K562 (cell line): ENCODE data around the gene RHEBL1. TPM values are rescaled to one million over a fixed set of nuclear protein-coding genes. Genes with fewer than 3 reads are reported as not detected.

Source experiments
- ATAC-seq: fragments of 200-7000 bp; cut with Tn5 transposase; 3 replicates; pipeline ENCODE4 v1.9.1; 2020; ENCODE audit warnings: moderate library complexity
- BruUV-seq: library from RNA; stranded (reverse); fragments of 400-500 nt; replicated peaks from 2 replicates; lab custom pipeline; 2021; lab: Mats Ljungman, UMichigan
- CTCF ChIA-PET: fragments of 300-600 bp; formaldehyde crosslinking; extraction: SDS; loops from one replicate; lab custom pipeline; 2021; ENCODE audit warnings: low intra/inter-chr PET ratio; lab: Yijun Ruan, JAX
- POLR2A ChIA-PET: fragments of 300-600, 350-650 bp; sonication (Branson Sonifier 250); formaldehyde crosslinking; extraction: SDS; loops from one replicate; lab custom pipeline; 2021; ENCODE audit warnings: antibody characterized with exemption, inconsistent platforms; lab: Yijun Ruan, JAX
- DNase-seq, 4 experiments: peaks; one replicate each; pipeline versions ENCODE4 v3.0.0 to v3.0.0-alpha.2; 2011 to 2018; ENCODE audit warnings: low spot score in 3 of 4, mixed read lengths in 3 of 4; ENCODE audit errors: extremely low read depth in 1 of 4
- FAIRE-seq: peaks from 2 replicates; lab custom pipeline; 2011; peaks lifted over from hg19 to GRCh38; lab: Jason Lieb, UNC
- H2AFZ ChIP-seq: 2 replicates; pipeline ENCODE4 v1.6.0; 2011; ENCODE audit warnings: low read depth, low read length, control low read depth, inconsistent platforms
- H3K27ac ChIP-seq: fragments of 200-600 bp; 3 replicates; pipeline ENCODE4 v1.8.0; 2011; ENCODE audit warnings: low read depth, mild to moderate bottlenecking, control low read depth, inconsistent platforms, low read length, moderate library complexity, mixed read lengths; ENCODE audit errors: extremely low read depth
- H3K27me3 ChIP-seq, 2 experiments: fragments of 300-600 bp in 1 of 2; 2 replicates in 1 of 2; 3 replicates in 1 of 2; pipeline versions ENCODE4 v1.6.0 to v1.8.0; 2011; ENCODE audit warnings: inconsistent platforms in 2 of 2, low read length in 2 of 2, mild to moderate bottlenecking in 1 of 2, mixed read lengths in 1 of 2, moderate library complexity in 1 of 2; ENCODE audit not compliant: control insufficient read depth in 2 of 2, insufficient read depth in 2 of 2
- H3K36me3 ChIP-seq: fragments of 300-600 bp; 3 replicates; pipeline ENCODE4 v1.8.0; 2011; ENCODE audit warnings: mild to moderate bottlenecking, low read length, inconsistent platforms; ENCODE audit not compliant: control insufficient read depth, insufficient read depth
- H3K4me1 ChIP-seq, 2 experiments: fragments of 200-600 bp in 1 of 2; replicated peaks in 1 of 2; 2 replicates in 1 of 2; 3 replicates in 1 of 2; pipeline versions ENCODE4 v1.5.1 to v1.8.0; 2011; ENCODE audit warnings: inconsistent platforms in 2 of 2, low read length in 2 of 2, mild to moderate bottlenecking in 1 of 2, mixed read lengths in 1 of 2, moderate library complexity in 1 of 2; ENCODE audit not compliant: control insufficient read depth in 2 of 2, insufficient read depth in 2 of 2
- H3K4me2 ChIP-seq: 2 replicates; pipeline ENCODE4 v1.6.1; 2011; ENCODE audit warnings: low read length, control low read depth, inconsistent platforms, mixed read lengths; ENCODE audit not compliant: insufficient read depth
- H3K4me3 ChIP-seq: fragments of 200-600 bp; sonication (generic), shearing (Covaris generic); 2 replicates; pipeline ENCODE4 v1.5.1; 2016; ENCODE audit warnings: control low read depth, inconsistent platforms
- H3K79me2 ChIP-seq: fragments of 200-600 bp; 3 replicates; pipeline ENCODE4 v1.8.0; 2011; ENCODE audit warnings: low read length, inconsistent platforms; ENCODE audit not compliant: control insufficient read depth, insufficient read depth
- H3K9ac ChIP-seq, 2 experiments: 2 replicates each; pipeline versions ENCODE4 v1.6.0 to v1.6.1; 2011; ENCODE audit warnings: low read depth in 2 of 2, low read length in 2 of 2, control low read depth in 1 of 2, inconsistent platforms in 1 of 2, mild to moderate bottlenecking in 1 of 2, mixed read lengths in 1 of 2; ENCODE audit not compliant: insufficient read depth in 1 of 2
- H3K9me1 ChIP-seq: one replicate; pipeline ENCODE4 v1.6.0; 2011; ENCODE audit warnings: inconsistent platforms, mild to moderate bottlenecking, low read length, moderate library complexity; ENCODE audit not compliant: control insufficient read depth, insufficient read depth
- H3K9me3 ChIP-seq: replicated peaks from 2 replicates; pipeline ENCODE4 v1.5.1; 2011; ENCODE audit warnings: low read depth, low read length, inconsistent platforms; ENCODE audit not compliant: control insufficient read depth, insufficient read depth
- H4K20me1 ChIP-seq: replicated peaks from 2 replicates; pipeline ENCODE4 v1.6.1; 2011; ENCODE audit warnings: low read length, inconsistent platforms, mixed read lengths; ENCODE audit not compliant: control insufficient read depth, insufficient read depth
- BACH1 ChIP-seq: fragments of 200-800 bp; sonication (Bioruptor generic); IDR thresholded peaks from 2 replicates; pipeline ENCODE4 v1.6.1; 2016; ENCODE audit warnings: missing genetic modification characterization, missing compliant biosample characterization
- DPF2 ChIP-seq: fragments of 450-650 bp; IDR thresholded peaks from 2 replicates; pipeline ENCODE4 v1.6.1; 2016
- EHMT2 ChIP-seq: fragments of 450-650 bp; IDR thresholded peaks from 2 replicates; pipeline ENCODE4 v1.6.1; 2018; ENCODE audit warnings: antibody characterized with exemption
- ERF ChIP-seq: fragments of 450-650 bp; formaldehyde crosslinking; IDR thresholded peaks from 2 replicates; pipeline ENCODE4 v1.4.0; 2020; ENCODE audit warnings: mild to moderate bottlenecking, mixed read lengths
- ETV6 ChIP-seq, 3 experiments: fragments of 150-350 bp in 1 of 3; sonication (generic) in 1 of 3; formaldehyde crosslinking in 1 of 3; IDR thresholded peaks; 2 replicates each; pipeline versions ENCODE4 v1.6.1 to v1.8.0; 2014 to 2022; ENCODE audit warnings: borderline replicate concordance in 2 of 3, low read depth in 2 of 3, antibody characterized with exemption in 1 of 3, low read length in 1 of 3, mild to moderate bottlenecking in 1 of 3, missing genetic modification reagents in 1 of 3
- FIP1L1 ChIP-seq: fragments of 200-400 bp; formaldehyde crosslinking; IDR thresholded peaks from 2 replicates; pipeline ENCODE4 v1.6.1; 2018; ENCODE audit warnings: mild to moderate bottlenecking, low read depth, low read length; ENCODE audit not compliant: poor library complexity, severe bottlenecking
- GABPA ChIP-seq: fragments of 200-800 bp; sonication (Bioruptor generic); conservative IDR thresholded peaks from 2 replicates; pipeline ENCODE4 v1.6.1; 2016; ENCODE audit warnings: low read depth, missing genetic modification characterization, missing compliant biosample characterization
- HDAC8 ChIP-seq: fragments of 450-650 bp; IDR thresholded peaks from 2 replicates; pipeline ENCODE4 v1.6.1; 2016; ENCODE audit warnings: mild to moderate bottlenecking, missing genetic modification characterization, moderate library complexity, missing compliant biosample characterization
- JUND ChIP-seq, 2 experiments: IDR thresholded peaks; 2 replicates in 1 of 2; 3 replicates in 1 of 2; pipeline ENCODE4 v1.6.1; 2011; ENCODE audit warnings: borderline replicate concordance in 2 of 2, low read depth in 2 of 2, low read length in 2 of 2, improper control_type of control experiment in 1 of 2, missing biosample characterization in 1 of 2, missing genetic modification characterization in 1 of 2, missing genetic modification reagents in 1 of 2
- KAT7 ChIP-seq: sonication (generic); formaldehyde crosslinking; IDR thresholded peaks from 2 replicates; pipeline ENCODE4 v1.8.0; 2022; ENCODE audit warnings: missing genetic modification reagents, mild to moderate bottlenecking, borderline replicate concordance
- MCM5 ChIP-seq: fragments of 450-650 bp; IDR thresholded peaks from 2 replicates; pipeline ENCODE4 v1.6.1; 2016; ENCODE audit warnings: low read depth
- WGBS: fragments of 100-300 bp; shearing (Covaris generic); methylation state at CpG from one replicate; pipeline ENCODE4 v1.1.6; 2016; ENCODE audit warnings: low coverage, mixed read lengths; ENCODE audit not compliant: insufficient coverage; ENCODE audit errors: missing lambda C conversion rate; 5-methylcytosine and 5-hydroxymethylcytosine counted together
- in situ Hi-C: fragments of 300-500 bp; cut with MboI; formaldehyde crosslinking; loops from 4 replicates; pipeline ENCODE4 v1.15.0; 2018; ENCODE audit warnings: inconsistent platforms, mixed read lengths
- intact Hi-C: fragments of 100-400 bp; cut with micrococcal nuclease; formaldehyde crosslinking; loops from 2 replicates; pipeline ENCODE4 v1.14.2; 2022
- polyA plus RNA-seq, 8 experiments: library from polyadenylated mRNA; depleted of rRNA in 4 of 8; stranded (reverse) in 5 of 8; unstranded in 3 of 8; fragments of >200 nt; fragmentation: Nextera tagmentation in 2 of 8; fragmentation: Illumina TruSeq in 1 of 8; extraction: Ambion mirVana in 2 of 8; extraction: Trizol in 1 of 8; gene quantifications; 2 replicates each; pipeline versions ENCODE4 v1.2.1 to v1.2.3, GENCODE V29; 2011 to 2014; ENCODE audit warnings: inconsistent platforms in 1 of 8, missing spikeins in 1 of 8
- total RNA-seq, 7 experiments: library from RNA; depleted of rRNA in 6 of 7; stranded (reverse); fragments of >200 nt in 6 of 7; fragmentation: Illumina TruSeq in 2 of 7; extraction: Trizol in 2 of 7; gene quantifications; 2 replicates each; pipeline versions ENCODE4 v1.2.1 to v1.2.3, GENCODE V29; 2011 to 2021; ENCODE audit warnings: low replicate concordance in 1 of 7
- TF ChIP-seq, protein P1 (sequence below): IDR thresholded peaks from 2 replicates; pipeline ENCODE4 v1.6.1; 2012; ENCODE audit warnings: low read depth, low read length, improper control_type of control experiment, borderline replicate concordance

RHEBL1 gene
- total and polyA plus RNA-seq, 9 of the 15 experiments (the other 6 are each of a cell fraction or from before 2014, with no cell fraction given): 4.3 to 36.1 (median 8.2) TPM

DNA sequence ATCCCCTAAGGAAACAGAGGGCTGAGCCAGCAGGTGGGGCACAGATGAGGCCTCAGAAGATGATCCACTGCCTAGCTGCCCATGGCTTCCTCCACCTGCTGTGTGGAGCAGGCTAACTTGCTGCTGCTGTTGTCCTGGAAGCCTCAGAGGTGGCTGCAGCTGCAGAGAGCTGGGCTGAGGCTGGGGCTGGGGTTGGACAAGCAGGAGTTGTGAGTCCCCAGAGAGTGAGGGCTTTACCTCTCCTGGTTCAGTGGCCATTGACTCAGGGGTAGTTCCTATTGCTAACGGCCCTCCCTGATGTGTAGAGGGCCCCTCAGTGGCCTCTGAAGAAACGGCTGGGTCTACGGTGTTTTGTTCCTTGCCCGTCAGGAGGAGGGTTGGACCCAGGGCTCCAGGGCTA, 37.5 kb downstream of the RHEBL1 start:
- Histone ChIP-seq H3K27ac (no peak overlapping the region), H3K9ac (peak overlapping the region in 1 of 2 experiments; percentile 65; a peak in 2 of 4 replicates), H3K4me3 (no peak overlapping the region), H3K9me1 (no peaks in the 10 kb centered on the region), H3K4me1 (peaks cover 0 to 13% of the 10 kb centered on the region in 2 experiments; a peak in 1 of 5 replicates), H3K27me3 (no peaks in the 10 kb centered on the region), H4K20me1 (no peaks in the 10 kb centered on the region; the same call in 1 of the 2 replicates), H3K9me3 (no peaks in the 10 kb centered on the region), H3K36me3 (peaks cover 97% of the 10 kb centered on the region), H3K79me2 (no peaks in the 10 kb centered on the region), H3K4me2 (no peak overlapping the region), H2AFZ (no peak overlapping the region)
- no peak for FAIRE-seq
- peak; percentile 10; the same call in 2 of the 3 replicates for ATAC-seq
- DNase-seq: no peak
- ChIA-PET CTCF (no interaction called here), POLR2A (interaction anchor here (1.8 to 12.9 kb wide), 3 partner anchors 11 to 16 kb away, joined by 5 to 78 read pairs (median 13); partner anchors contain the start of gene PRKAG1)
- in situ Hi-C loops (no loop called here), intact Hi-C loops (no loop called here)
- WGBS: 81% methylated on average over 4 of the region's 4 CpGs
- TF ChIP-seq KAT7 (CRISPR knock-in tag) (no peak), HDAC8 (tag) (no peak), ETV6 (IDR thresholded peaks at IDR 0.05; ENCODE audit: borderline replicate concordance in 1 of 2, low read depth in 2 of 2, low read length in 1 of 2) (no peak), ETV6 (CRISPR knock-in tag; IDR thresholded peaks at IDR 0.05; ENCODE audit: borderline replicate concordance) (no peak), ERF (CRISPR knock-in tag) (no peak), BACH1 (tag) (no peak), DPF2 (no peak), JUND (IDR thresholded peaks at IDR 0.05; ENCODE audit: borderline replicate concordance, low read depth, low read length) (no peak), JUND (tag; IDR thresholded peaks at IDR 0.05; ENCODE audit: borderline replicate concordance, low read depth, low read length) (no peak), EHMT2 (no peak), MCM5 (no peak), GABPA (no peak), FIP1L1 (no peak)
- TF ChIP-seq, protein P1, sequence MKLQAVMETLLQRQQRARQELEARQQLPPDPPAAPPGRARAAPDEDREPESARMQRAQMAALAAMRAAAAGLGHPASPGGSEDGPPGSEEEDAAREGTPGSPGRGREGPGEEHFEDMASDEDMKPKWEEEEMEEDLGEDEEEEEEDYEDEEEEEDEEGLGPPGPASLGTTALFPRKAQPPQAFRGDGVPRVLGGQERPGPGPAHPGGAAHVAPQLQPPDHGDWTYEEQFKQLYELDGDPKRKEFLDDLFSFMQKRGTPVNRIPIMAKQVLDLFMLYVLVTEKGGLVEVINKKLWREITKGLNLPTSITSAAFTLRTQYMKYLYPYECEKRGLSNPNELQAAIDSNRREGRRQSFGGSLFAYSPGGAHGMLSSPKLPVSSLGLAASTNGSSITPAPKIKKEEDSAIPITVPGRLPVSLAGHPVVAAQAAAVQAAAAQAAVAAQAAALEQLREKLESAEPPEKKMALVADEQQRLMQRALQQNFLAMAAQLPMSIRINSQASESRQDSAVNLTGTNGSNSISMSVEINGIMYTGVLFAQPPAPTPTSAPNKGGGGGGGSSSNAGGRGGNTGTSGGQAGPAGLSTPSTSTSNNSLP: no peak
- no TSS peak for BruUV-seq
